Heart left ventricle (tissue), 16 donors: ENCODE results near the gene C5AR2. TPM values are rescaled to one million over a fixed set of nuclear protein-coding genes. Genes with fewer than 3 reads are reported as not detected.
"Not testable (repeated sequence)": the region's sequence is repeated elsewhere in the genome, so short reads cannot be mapped to it uniquely, and the experiment has no call there.

Experiments used
- ATAC-seq, 4 donors: fragments of 200-7000 bp; cut with Tn5 transposase; one replicate each; pipeline ENCODE4 v1.9.1; 2020 to 2022; ENCODE audit warnings: moderate library complexity in 4 of 4, mild to moderate bottlenecking in 3 of 4, moderate number of reproducible peaks in 1 of 4
- DNase-seq, 5 donors: peaks; one replicate each; pipeline ENCODE4 v3.0.0-alpha.2; 2020
- H3K27ac ChIP-seq, 12 donors: fragments of 200-600 bp; sonication (generic) in 4 of 12; one replicate each; pipeline versions ENCODE4 v1.5.0 to v1.8.0; 2016 to 2022; ENCODE audit warnings: mild to moderate bottlenecking in 2 of 12
- H3K27me3 ChIP-seq, 9 donors: fragments of 200-600 bp; sonication (generic) in 2 of 9; one replicate each; pipeline versions ENCODE4 v1.5.1 to v1.8.0; 2016 to 2022; ENCODE audit warnings: mild to moderate bottlenecking in 3 of 9
- H3K36me3 ChIP-seq, 9 donors: fragments of 200-600 bp; sonication (generic) in 2 of 9; one replicate each; pipeline versions ENCODE4 v1.5.0 to v1.8.0; 2018 to 2022; ENCODE audit warnings: mild to moderate bottlenecking in 2 of 9
- H3K4me1 ChIP-seq, 12 donors: fragments of 200-600 bp; sonication (generic) in 4 of 12; one replicate each; pipeline versions ENCODE4 v1.5.0 to v1.8.0; 2016 to 2022; ENCODE audit warnings: mild to moderate bottlenecking in 3 of 12
- H3K4me3 ChIP-seq, 12 donors: fragments of 200-600 bp; sonication (generic) in 4 of 12; one replicate each; pipeline versions ENCODE4 v1.5.0 to v1.8.0; 2017 to 2022; ENCODE audit warnings: mild to moderate bottlenecking in 9 of 12, moderate library complexity in 4 of 12
- H3K9me3 ChIP-seq, 12 donors: fragments of 200-600 bp; sonication (generic) in 4 of 12; one replicate each; pipeline versions ENCODE4 v1.5.0 to v1.8.0; 2016 to 2022; ENCODE audit warnings: mild to moderate bottlenecking in 1 of 12
- POLR2A ChIP-seq, 2 donors: fragments of 450-650 bp; IDR thresholded peaks; one replicate each; pipeline ENCODE4 v1.6.1; 2017; ENCODE audit warnings: antibody characterized with exemption in 2 of 2, mild to moderate bottlenecking in 2 of 2, moderate library complexity in 2 of 2
- WGBS, 4 donors: extraction: QIAGEN DNeasy Blood & Tissue Kit in 2 of 4; methylation state at CpG; one replicate each; pipeline versions ENCODE4 v1.1.5 to v1.1.7; 2013 to 2018; 5-methylcytosine and 5-hydroxymethylcytosine counted together
- intact Hi-C, 10 donors: fragments of 100-400 bp; cut with DNase I; formaldehyde crosslinking; loops; one replicate each; pipeline versions ENCODE4 v1.11.1 to v1.14.2; 2022
- polyA plus RNA-seq, 2 donors: library from polyadenylated mRNA; stranded (reverse); fragments of 200-250 nt; gene quantifications; one replicate each; pipeline ENCODE4 v1.2.3, GENCODE V29; 2013
- total RNA-seq, 9 donors: library from RNA; depleted of rRNA in 2 of 9; stranded (reverse); fragments of >200 nt in 2 of 9; fragmentation: NEBNext Ultra II Directional in 3 of 9; extraction: Animal tissue kit (Norgen Biotek cat#: 25700) in 3 of 9; gene quantifications; one replicate each; pipeline versions ENCODE4 v1.1.0 to v1.2.4, GENCODE V29; 2016 to 2023
- TF ChIP-seq, protein P1 (sequence below), 12 donors: fragments of 200-600 bp; sonication (generic) in 4 of 12; IDR thresholded peaks; one replicate each; pipeline versions ENCODE4 v1.5.0 to v1.8.0; 2018 to 2022; ENCODE audit warnings: antibody characterized with exemption in 12 of 12, mild to moderate bottlenecking in 5 of 12
- donor health status: ischemic (EF 13 %, LVEDD 7.1; RV severe dilation, severe dysfunction).
- donor health status: healthy with polysubstance abuse.
- donor health status: DM: no; HTN: yes; CAD: no.
- donor health status: DM: no; HTN: no; CAD: no.
- donor health status: ischemic (EF 25% LVEDD 6.9; RV normal size, moderate dysfunction).
- donor health status: ischemic (EF 25% LVEDD 5.7; RV mildly dilated, moderate dysfunction).
- donor health status: healthy.
- donor health status: DM: yes; HTN: yes; CAD: no.
- donor health status: ischemic (EF 35%, LVEDD 5.7; RV mildly dilated, moderate dysfunction).
- donor health status: nonischemic (EF 11% LVEDD 7.7; RV severe dilation, severe dysfunction).
- donor health status: DM: yes; HTN: yes; CAD: no.
- donor health status: PGD.
- donor health status: ischemic (EF 29% LVEDD 5.4; RV normal size, mild dysfunction).
- donor health status: nonischemic (EF 23%, LVEDD 6.1; RV moderate dilation, normal function).

C5AR2 gene
- total and polyA plus RNA-seq, 11 donors: 0.12 to 3.3 (median 0.55) TPM

DNA sequence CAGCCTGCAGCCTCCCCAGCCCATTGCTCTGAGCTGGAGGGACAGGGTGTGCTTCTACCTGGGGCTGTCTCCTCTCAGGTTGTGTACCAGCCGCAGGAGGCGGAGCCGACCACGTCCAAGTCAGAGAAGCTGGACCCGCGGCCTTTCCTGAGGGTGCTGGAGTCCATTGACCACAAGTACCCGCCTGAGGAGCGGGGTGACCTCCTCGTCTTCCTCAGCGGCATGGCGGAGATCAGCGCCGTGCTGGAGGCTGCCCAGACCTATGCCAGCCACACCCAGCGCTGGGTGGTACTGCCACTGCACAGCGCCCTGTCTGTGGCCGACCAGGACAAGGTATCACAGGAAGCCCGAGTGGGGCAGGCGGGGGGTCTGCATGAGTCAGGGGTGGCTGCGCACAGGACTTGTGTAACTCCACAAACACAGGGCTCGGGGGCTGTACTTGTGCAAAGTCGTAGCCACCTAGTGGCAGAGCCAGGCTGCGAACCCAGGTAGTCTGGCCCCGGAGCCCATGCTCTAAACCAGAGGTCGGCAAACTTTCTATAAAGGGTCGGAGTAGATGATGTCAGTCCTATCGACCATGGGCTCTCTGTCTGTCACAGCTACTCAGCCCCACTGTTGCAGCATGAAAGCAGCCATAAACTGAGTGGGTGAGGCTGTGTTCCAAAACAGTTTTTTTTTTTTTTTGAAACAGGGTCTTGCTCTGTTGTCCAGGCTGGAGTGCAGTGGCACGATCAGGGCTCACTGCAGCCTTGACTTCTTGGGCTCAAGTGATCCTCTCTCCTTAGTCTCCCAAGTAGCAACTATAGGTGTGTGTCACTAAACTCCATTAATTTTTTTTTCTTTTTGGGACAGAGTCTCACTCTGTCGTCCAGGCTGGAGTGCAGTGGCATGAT, 26.1 kb downstream of the C5AR2 start:
- ATAC-seq: peak in 1 of 4 donors; percentile 9
- DNase-seq: no peak
- no peak overlapping the region for H3K27ac ChIP-seq
- 95 to 96% (median 96%) methylated on average over 23 to 28 of the region's 28 CpGs for WGBS, 4 donors
- intact Hi-C loops: no loop called here
- H3K9me3 ChIP-seq: peaks cover 0 to 7% (median 0%) of the 10 kb centered on the region in 12 donors
- H3K36me3 ChIP-seq: peaks cover 0 to 100% (median 98%) of the 10 kb centered on the region in 9 donors
- H3K27me3 ChIP-seq: no peaks in the 10 kb centered on the region
- no peak overlapping the region for H3K4me3 ChIP-seq
- H3K4me1 ChIP-seq: peaks cover 0 to 7% (median 0%) of the 10 kb centered on the region in 12 donors
- no peak for TF ChIP-seq POLR2A (IDR thresholded peaks at IDR 0.05)
- TF ChIP-seq, protein P1, sequence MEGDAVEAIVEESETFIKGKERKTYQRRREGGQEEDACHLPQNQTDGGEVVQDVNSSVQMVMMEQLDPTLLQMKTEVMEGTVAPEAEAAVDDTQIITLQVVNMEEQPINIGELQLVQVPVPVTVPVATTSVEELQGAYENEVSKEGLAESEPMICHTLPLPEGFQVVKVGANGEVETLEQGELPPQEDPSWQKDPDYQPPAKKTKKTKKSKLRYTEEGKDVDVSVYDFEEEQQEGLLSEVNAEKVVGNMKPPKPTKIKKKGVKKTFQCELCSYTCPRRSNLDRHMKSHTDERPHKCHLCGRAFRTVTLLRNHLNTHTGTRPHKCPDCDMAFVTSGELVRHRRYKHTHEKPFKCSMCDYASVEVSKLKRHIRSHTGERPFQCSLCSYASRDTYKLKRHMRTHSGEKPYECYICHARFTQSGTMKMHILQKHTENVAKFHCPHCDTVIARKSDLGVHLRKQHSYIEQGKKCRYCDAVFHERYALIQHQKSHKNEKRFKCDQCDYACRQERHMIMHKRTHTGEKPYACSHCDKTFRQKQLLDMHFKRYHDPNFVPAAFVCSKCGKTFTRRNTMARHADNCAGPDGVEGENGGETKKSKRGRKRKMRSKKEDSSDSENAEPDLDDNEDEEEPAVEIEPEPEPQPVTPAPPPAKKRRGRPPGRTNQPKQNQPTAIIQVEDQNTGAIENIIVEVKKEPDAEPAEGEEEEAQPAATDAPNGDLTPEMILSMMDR (IDR thresholded peaks at IDR 0.05): no peak

DNA sequence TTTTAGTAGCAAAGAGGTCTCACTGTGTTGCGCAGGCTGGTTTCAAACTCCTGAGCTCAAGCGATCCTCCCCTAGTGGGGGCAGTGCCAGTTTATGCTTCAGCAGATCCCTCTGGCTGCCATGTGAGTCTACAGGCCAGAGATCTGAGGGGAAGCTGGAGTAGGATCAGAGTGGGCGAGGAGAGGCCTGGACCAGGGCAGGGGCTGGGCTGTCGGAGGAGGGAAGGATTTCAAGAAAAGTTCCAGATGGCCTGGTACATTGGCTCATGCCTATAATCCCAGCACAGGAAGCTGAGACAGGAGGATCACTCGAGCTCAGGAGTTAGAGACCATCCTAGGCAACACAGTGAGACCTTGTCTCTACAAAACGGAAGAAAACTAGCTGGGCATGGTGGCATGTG, 27.0 kb downstream of the C5AR2 start:
- DNase-seq: no peak
- H3K9me3 ChIP-seq: peaks cover 0 to 7% (median 0%) of the 10 kb centered on the region in 12 donors
- 81 to 96% (median 92%) methylated on average over 6 of the region's 6 CpGs for WGBS, 4 donors
- TF ChIP-seq POLR2A (IDR thresholded peaks at IDR 0.05): no peak
- TF ChIP-seq, protein P1 (IDR thresholded peaks at IDR 0.05): no peak
- no peak overlapping the region for H3K4me3 ChIP-seq
- H3K27ac ChIP-seq: no peak overlapping the region
- intact Hi-C loops: no loop called here
- peaks cover 0 to 4% (median 0%) of the 10 kb centered on the region in 12 donors for H3K4me1 ChIP-seq
- ATAC-seq: no peak
- peaks cover 0 to 100% (median 99%) of the 10 kb centered on the region in 9 donors for H3K36me3 ChIP-seq
- no peaks in the 10 kb centered on the region for H3K27me3 ChIP-seq

DNA sequence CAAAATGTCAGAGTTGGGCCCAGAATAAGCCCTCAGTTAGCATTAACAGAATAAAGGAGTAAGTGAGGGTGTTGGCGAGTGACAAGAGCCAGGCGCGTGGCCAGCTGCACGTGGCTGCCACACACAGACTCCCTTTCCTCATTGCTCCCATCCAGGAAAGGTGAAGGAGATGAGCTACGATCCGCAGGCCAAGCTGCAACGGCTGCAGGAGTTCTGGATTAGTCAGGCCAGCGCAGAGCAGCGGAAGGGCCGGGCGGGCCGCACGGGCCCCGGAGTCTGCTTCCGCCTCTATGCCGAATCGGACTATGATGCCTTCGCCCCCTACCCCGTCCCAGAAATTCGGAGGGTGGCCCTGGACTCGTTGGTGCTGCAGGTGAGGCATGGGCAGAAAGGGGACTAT, 30.3 kb downstream of the C5AR2 start:
- H3K4me1 ChIP-seq: peaks cover 0 to 11% (median 0%) of the 10 kb centered on the region in 12 donors
- intact Hi-C loops: no loop called here
- DNase-seq (no peak), ATAC-seq (no peak)
- no peak overlapping the region for H3K27ac ChIP-seq
- no peaks in the 10 kb centered on the region for H3K27me3 ChIP-seq
- H3K4me3 ChIP-seq: no peak overlapping the region
- peaks cover 0 to 4% (median 0%) of the 10 kb centered on the region in 12 donors for H3K9me3 ChIP-seq
- 89 to 94% (median 92%) methylated on average over 20 to 21 of the region's 21 CpGs for WGBS, 4 donors
- no peak for TF ChIP-seq POLR2A (IDR thresholded peaks at IDR 0.05)
- TF ChIP-seq, protein P1 (IDR thresholded peaks at IDR 0.05): no peak
- H3K36me3 ChIP-seq: peaks cover 0 to 100% (median 94%) of the 10 kb centered on the region in 9 donors

DNA sequence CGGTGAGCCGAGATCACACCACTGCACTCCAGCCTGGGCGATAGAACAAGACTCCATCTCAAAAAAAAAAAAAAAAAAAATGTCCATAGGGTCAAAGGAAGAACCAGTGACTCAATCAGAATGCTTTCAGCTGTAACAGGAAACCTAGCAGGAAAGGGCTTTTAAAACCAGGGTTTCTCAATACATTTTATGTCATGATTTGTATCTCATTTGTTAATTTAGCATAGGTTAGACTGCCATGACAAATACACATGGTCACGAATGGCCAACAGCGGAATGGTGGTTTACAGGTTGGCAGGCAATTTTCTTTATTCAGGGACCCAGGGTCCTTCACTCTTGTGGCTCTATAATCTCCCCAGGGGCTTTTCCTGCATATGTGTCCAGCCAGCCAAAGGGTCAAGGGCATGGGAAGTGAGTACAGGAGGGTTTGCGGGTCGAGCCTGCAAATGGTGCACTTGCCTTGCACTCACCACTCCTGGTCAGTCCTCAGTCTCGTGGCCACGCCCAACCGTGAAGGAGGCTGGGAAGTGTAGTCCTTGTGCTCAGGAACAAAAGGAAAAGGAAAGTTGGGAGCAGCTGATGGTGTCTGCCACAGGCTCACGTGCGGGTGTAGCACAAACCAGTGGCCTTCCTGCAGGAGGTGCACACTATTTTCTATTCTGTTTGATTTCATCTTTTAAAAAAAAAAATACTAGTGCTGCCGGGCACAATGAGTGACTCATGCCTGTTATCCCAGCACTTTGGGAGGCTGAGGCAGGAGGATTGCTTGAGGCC, 32.0 kb downstream of the C5AR2 start:
- peak overlapping the region in 1 of 12 donors; percentile 58 for H3K27ac ChIP-seq
- H3K9me3 ChIP-seq: no peaks in the 10 kb centered on the region
- peaks cover 0 to 96% (median 85%) of the 10 kb centered on the region in 9 donors for H3K36me3 ChIP-seq
- peaks cover 0 to 11% (median 0%) of the 10 kb centered on the region in 12 donors for H3K4me1 ChIP-seq
- no peak for ATAC-seq
- DNase-seq: no peak
- H3K27me3 ChIP-seq: no peaks in the 10 kb centered on the region
- intact Hi-C loops: no loop called here
- no peak overlapping the region for H3K4me3 ChIP-seq
- TF ChIP-seq, protein P1 (IDR thresholded peaks at IDR 0.05): no peak
- no peak for TF ChIP-seq POLR2A (IDR thresholded peaks at IDR 0.05)
- WGBS, 4 donors: 85 to 88% (median 87%) methylated on average over 13 of the region's 13 CpGs

DNA sequence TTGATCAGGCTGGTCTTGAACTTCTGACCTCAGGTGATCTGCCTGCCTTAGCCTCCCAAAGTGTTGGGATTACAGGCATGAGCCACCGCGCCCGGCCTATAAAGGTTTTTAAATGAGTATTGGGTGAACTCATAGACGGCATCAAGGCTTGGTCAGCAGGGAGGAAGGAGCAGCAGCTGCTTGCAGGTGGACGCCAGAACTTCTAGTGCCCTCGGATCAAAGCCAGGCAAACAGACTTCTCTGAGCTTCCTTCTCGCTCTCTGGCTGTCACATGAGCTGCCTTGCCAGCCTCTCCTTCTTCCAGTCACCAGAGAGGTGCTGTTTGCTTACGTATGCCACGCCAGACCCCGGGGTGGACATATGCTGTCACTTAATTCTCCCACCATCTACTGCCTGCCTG, 33.5 kb downstream of the C5AR2 start:
- intact Hi-C loops, H3K27ac ChIP-seq, H3K9me3 ChIP-seq, H3K4me3 ChIP-seq, H3K27me3 ChIP-seq, DNase-seq: not testable (repeated sequence)
- 92 to 94% (median 93%) methylated on average over 9 to 10 of the region's 10 CpGs for WGBS, 4 donors
- peak in 1 of 4 donors; percentile 26 for ATAC-seq
- H3K4me1 ChIP-seq: peaks cover 0 to 17% (median 0%) of the 10 kb centered on the region in 12 donors
- peaks cover 0 to 96% (median 83%) of the 10 kb centered on the region in 9 donors for H3K36me3 ChIP-seq
